Activated T-helper 1 cell treated with anti-CD3 and anti-CD28 coated beads, Interleukin-2, amount 50 U/mL, for 16 hours (primary cell): ENCODE data around the gene NEGR1.

Experiments
- DNase-seq, 2 donors: peaks; one replicate each; pipeline ENCODE4 v3.0.0-alpha.2; 2020; ENCODE audit warnings: low read depth in 1 of 2, low spot score in 1 of 2

Gene NEGR1

DNA sequence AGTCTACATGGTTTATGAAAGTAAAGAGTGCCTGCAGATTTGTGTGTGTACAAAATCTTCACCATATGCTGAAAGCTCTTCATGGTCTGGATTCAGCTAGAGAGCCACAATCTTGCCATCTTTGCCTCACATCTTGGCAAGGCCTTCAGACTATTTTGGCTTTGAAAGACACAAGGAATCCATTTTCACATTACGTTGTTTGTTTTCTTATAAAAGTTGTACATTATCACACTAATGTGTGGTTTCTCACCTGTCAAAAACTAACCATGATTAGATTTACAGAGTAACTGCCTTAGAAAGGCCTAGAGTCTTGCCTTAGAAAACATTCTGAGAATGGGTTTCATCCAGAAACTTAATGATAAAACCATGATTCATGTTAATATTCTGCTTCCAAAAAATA, 494.6 kb downstream of the NEGR1 start:
- no peak for DNase-seq

GRCh38 chr1:71786218-71786617, 496.1 kb downstream of the NEGR1 start:
- DNase-seq = no peak

DNA sequence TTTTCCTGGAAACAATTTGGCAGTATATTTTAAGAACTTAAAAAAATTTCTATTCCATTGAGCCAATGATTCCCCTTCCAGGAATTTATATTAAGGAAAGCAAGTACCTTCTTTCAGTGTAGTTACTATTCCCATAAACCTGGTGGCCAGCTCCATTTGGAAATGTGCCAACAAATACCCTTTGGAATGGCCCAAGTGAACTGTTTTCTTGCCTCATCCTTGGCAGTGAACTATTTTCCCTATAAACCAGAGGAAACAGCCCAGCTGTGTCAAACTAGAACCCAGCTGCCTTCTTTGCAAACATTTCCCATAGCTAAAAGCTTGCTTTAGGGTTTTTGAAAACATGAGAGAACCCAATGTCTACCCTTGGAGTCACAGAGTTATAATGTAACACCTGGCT, 496.9 kb downstream of the NEGR1 start:
- no peak for DNase-seq

DNA sequence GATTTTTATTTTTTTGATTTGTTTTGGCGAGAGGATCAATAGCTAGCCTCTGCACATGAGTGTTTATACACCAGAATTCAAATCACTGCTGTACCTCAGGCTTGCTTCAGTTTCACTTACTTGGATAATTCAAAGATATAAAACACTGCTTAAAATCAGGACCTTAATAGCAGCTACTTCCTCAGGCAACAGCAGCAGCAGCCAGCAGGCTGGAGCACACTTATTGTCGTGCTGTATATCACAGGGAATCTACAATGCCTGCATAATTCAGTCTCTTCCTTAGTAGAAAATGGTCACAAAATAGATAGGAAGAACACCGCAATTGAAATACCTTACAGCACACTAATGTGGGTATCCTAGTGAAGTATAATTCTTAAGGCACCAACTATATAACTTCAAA, 497.3 kb downstream of the NEGR1 start:
- no peak for DNase-seq

GRCh38 chr1:71784241-71784640, 498.1 kb downstream of the NEGR1 start:
- DNase-seq = no peak

DNA sequence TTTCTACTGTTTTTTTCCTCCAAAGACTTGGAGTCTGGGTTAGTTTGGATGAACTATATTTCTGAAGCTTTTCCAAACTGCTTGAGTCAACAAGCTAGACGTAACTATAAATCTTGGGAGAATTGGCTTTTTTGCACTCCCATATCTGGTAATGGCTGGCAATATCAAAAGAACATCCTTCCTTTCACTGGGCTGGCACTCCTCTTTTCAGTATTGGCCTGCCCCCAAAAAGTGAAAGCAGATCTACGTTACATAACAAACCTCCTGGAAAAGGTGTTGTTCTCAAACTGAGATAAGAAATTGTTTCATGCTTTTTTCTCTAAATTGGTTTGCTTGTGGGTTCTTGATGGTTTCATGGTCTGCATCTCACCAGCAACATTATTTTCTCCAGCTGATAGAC, 499.3 kb downstream of the NEGR1 start:
- DNase-seq = no peak

- no peak for DNase-seq
Observed at GRCh38 chr1:71781450-71781849, 500.9 kb downstream of the NEGR1 start.

DNA sequence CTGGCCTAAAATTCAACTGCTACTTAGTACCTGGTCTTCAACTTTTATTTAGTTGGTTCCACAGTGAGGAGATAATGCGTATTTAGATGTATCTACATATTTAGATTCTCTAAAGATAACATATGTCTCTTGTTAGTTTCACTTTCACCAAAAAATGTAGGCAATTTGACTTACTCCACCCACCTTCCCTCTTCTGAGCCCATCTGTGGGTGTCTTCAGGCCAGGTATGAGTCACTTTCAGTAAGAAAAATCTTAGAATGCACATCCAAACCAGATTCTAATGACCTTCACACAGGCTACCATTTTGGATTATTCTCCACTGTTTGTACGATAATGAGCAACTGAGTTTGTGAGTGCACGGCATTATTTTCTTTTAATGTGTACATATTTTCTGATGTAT, 501.7 kb downstream of the NEGR1 start:
- no peak for DNase-seq

DNA sequence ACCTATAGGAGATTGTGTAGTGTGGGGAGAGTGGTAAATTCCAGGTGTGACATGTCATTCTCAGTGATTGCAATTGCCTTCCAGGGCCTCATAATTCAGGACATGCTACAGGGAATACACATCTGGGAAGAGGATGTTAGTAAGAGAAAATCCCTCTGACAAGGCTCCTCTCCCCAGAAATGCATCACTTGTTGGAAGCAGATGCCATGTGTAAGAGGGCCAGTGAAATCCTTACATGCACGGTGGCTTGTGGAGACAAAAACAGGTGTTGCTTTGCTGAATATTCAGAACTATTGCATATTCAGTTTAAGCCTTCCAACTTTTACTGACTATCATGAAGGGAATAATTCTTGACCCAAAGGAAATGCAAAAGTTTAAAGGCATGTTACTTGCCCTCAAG, 503.4 kb downstream of the NEGR1 start:
- DNase-seq = no peak

DNA sequence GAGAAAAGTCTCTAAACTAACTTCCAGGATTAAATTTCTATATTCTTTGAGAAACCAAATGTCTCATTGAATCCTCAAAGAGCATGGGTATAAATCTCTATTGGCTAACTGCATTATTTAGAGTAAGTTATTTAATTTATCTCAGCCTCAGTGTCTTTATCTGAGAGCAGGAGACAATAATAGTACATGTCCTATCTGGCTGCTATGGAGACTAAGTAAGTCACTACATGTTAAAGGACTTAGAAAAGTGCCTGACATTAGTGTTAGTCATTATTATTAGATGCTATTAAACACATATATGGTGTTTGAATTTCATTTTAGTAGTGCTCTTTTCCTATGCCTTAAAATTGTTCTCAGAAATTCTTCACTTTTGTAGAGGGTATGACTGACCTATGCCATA, 505.2 kb downstream of the NEGR1 start:
- no peak for DNase-seq

DNA sequence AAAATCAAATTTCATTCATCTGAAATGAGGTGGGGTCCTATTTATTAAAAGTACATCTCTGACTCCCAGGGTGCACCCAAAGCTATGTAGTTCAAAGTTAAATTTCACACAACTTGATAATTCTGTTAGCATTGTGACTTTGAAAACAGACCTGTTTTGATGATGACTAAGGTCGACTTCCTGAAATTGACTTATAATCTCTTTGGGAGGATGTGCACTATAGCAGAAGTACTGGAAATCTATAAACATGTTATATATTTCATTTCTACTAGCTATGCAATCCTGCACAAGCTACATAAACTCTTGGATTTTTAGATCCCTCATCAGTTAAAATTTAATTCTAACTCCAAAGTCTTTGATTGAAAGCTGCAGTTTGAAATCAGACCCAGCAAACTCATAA, 507.6 kb downstream of the NEGR1 start:
- DNase-seq = no peak

GRCh38 chr1:71770121-71770520, 512.2 kb downstream of the NEGR1 start:
- no peak for DNase-seq

DNA sequence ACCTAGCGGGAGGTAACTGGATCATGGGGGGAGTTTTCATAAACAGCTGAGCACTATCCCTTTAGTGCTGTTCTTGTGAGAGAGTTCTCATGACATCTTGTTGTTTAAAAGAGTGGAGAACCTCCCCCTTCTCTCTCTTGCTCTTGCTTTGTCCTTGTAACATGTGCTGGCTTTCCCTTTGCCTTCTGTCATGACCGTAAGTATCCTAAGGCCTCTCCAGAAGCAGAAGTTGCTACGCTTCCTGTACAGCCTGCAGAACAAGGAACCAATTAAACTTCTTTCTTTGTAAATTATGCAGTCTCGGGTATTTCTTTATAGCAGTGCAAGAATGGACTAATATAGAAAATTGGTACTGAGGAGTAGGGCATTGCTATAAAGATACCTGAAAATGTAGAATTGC, 515.6 kb downstream of the NEGR1 start:
- no peak for DNase-seq

- no peak for DNase-seq
Observed at GRCh38 chr1:71762514-71763255, 519.7 kb downstream of the NEGR1 start.

- DNase-seq = no peak
Observed at GRCh38 chr1:71755441-71755840, 526.9 kb downstream of the NEGR1 start.

DNA sequence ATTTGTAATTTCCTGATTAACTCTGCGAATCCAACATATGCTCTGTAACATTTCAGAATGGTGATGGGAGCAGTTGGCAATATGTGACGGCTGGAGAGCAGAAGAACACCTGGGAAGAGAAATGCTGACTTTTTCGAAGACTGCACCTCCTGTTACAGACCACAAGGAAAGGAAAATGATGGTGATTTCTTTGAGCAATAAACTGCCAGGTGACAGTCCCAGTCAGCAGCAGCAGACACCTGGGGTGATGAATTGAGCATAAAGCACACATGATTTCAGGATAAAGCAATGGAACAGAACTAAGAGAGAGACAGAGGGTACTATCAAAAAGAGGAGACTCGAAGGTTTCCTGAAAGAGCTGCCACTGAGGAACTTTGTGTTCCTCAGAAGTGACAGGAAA, 528.6 kb downstream of the NEGR1 start:
- DNase-seq = no peak

- no peak for DNase-seq
Observed at GRCh38 chr1:71745326-71745725, 537.0 kb downstream of the NEGR1 start.

DNA sequence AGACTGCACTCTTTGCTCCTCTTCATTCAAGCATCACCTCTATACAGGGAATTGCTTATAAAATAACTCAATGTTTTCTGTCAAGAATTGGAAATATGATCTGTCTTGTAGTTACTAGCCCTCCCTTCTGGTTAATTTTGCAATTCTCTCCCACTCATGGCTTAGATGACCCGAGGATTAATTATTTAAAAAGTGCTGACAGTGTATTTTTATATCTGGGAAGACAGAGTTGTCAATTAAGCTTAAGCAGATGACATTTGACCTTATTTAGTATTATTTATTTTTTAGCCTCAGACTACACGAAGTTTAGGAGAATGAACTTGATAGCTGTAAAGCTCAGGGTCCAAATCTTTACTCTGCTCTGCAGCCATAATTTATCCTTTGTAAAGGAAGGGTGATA, 538.5 kb downstream of the NEGR1 start:
- DNase-seq = no peak

GRCh38 chr1:71738910-71739309, 543.4 kb downstream of the NEGR1 start:
- DNase-seq = no peak

DNA sequence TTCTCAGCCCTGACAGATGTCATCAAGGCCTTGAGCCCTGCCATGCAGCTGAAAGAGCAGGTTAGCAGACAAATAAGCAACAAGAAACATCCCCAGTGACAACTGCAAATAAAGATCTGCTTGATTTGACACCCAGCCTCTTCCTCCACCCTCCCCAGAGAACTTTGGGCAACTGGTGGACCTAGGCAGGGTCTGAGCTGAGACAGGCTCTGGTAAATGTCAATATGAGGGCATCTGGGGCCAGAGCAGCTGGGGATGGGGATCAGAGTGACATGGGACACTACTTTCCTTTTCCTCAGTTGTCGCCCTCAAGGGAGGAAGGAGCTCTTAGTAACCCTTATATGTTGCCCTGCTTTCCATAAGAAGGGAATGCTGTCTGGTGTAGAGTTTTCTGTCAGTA, 544.1 kb downstream of the NEGR1 start:
- no peak for DNase-seq

- no peak for DNase-seq
Observed at GRCh38 chr1:71737768-71738167, 544.6 kb downstream of the NEGR1 start.

DNA sequence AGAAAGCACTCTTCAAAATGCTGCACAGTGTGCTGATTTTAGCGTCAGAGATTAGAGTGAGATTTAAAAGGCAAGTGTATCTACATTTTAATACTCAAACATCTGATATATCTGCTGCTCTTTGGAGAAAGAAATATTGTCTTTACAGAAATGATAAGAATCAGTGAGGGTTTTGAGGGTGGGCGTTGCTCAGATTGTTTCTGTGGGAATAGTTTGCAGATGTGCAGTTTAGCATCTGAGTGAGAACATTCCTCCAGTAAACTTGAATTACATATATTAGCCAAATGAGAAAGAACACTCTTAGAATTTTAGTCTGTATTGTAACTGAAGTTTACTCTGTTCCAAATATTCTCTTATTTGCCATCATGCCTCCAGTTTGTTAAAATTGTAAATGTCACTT, 549.2 kb downstream of the NEGR1 start:
- DNase-seq = no peak

DNA sequence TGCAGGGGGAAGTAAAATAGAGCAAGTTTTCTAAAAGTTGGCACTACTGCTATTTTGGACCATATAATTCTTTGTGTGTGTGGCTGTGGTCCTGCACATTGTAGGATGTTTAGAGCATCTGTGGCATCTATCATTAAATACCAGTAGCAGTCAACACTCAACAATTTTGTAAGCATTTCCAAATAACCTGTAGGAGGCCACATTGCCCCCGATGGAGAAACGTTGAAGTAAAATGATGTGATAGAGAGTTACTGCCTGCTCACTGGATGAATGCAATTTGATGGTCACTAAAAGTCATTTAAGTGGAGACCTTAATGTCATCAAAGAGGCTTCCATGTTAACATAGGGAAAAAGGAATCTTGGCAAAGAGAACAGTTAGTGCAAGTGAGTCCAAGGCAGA, 560.8 kb downstream of the NEGR1 start:
- no peak for DNase-seq

DNA sequence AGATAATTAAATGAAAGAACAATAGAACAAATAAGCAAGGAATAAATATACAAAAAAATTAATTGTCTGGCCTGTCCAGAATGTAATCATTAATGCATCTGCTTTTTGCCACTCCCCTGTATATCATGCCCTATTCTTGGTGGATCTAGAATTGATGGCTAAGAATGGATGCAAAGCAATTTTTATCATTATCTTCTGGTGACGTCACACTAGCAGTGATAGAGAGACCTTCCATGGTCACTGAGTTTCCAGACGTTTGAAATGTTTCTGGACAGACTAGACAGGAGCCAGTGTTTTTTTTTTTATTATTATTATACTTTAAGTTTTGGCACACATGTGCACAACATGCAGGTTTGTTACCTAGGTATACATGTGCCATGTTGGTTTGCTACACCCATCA, 563.0 kb downstream of the NEGR1 start:
- no peak for DNase-seq
